ENCODE measurements around the gene TMEM109. TPM values are rescaled to one million over a fixed set of nuclear protein-coding genes. Genes with fewer than 3 reads are reported as not detected.

Gene TMEM109
- total RNA-seq, 1 donor from 2014 or later: 64.5 TPM

GRCh38 chr11:60970369-60970774, 56.4 kb downstream of the TMEM109 start:
- no peak for DNase-seq (ENCODE audit: low read depth)
- TF ChIP-seq CTCF (IDR thresholded peaks at IDR 0.05; ENCODE audit: insufficient read depth, low read length, poor library complexity, severe bottlenecking): peak; percentile 86
- H3K27me3 ChIP-seq (ENCODE audit: control insufficient read depth, insufficient read depth, low read length): no peaks in the 10 kb centered on the region

GRCh38 chr11:60970890-60971289, 56.9 kb downstream of the TMEM109 start:
- H3K4me3 ChIP-seq (ENCODE audit: low read depth, low read length): no peak overlapping the region
- no peak for DNase-seq (ENCODE audit: low read depth)
- H3K27me3 ChIP-seq (ENCODE audit: control insufficient read depth, insufficient read depth, low read length): no peaks in the 10 kb centered on the region
- no peak for TF ChIP-seq CTCF (IDR thresholded peaks at IDR 0.05; ENCODE audit: insufficient read depth, low read length, poor library complexity, severe bottlenecking)
- H3K36me3 ChIP-seq (ENCODE audit: control insufficient read depth, insufficient read depth, low read length): no peaks in the 10 kb centered on the region

More at GRCh38 chr11:60970369-60970774, 56.4 kb downstream of the TMEM109 start:
- no peaks in the 10 kb centered on the region for H3K36me3 ChIP-seq (ENCODE audit: control insufficient read depth, insufficient read depth, low read length)
- no peak overlapping the region for H3K4me3 ChIP-seq (ENCODE audit: low read depth, low read length)

- no peak for DNase-seq (ENCODE audit: low read depth)
- no peaks in the 10 kb centered on the region for H3K27me3 ChIP-seq (ENCODE audit: control insufficient read depth, insufficient read depth, low read length)
- TF ChIP-seq CTCF (IDR thresholded peaks at IDR 0.05; ENCODE audit: insufficient read depth, low read length, poor library complexity, severe bottlenecking): no peak
- no peak within 1 kb of the TSS for H3K4me3 ChIP-seq (ENCODE audit: low read depth, low read length)
- H3K36me3 ChIP-seq (ENCODE audit: control insufficient read depth, insufficient read depth, low read length): no peaks in the 10 kb centered on the region
These were observed 57.6 kb downstream of the TMEM109 start, which contains the start of gene CD6 for GRCh38 chr11:60971520-60971919. Gene CD6 (plus strand): TSS chr11:60971680. CDS start chr11:60971866, 186 bp downstream.

- H3K36me3 ChIP-seq (ENCODE audit: control insufficient read depth, insufficient read depth, low read length): no peaks in the 10 kb centered on the region
- H3K27me3 ChIP-seq (ENCODE audit: control insufficient read depth, insufficient read depth, low read length): no peaks in the 10 kb centered on the region
- no peak for TF ChIP-seq CTCF (IDR thresholded peaks at IDR 0.05; ENCODE audit: insufficient read depth, low read length, poor library complexity, severe bottlenecking)
- no peak for DNase-seq (ENCODE audit: low read depth)
- no peak overlapping the region for H3K4me3 ChIP-seq (ENCODE audit: low read depth, low read length)
These were observed 58.4 kb downstream of the TMEM109 start for GRCh38 chr11:60972182-60973030.

Other genes starting within 250 kb of the TMEM109 start
- gene MS4A8, start 214.5 kb upstream of the TMEM109 start, total RNA-seq: not detected in 2 replicates
- gene MS4A18, start 189.4 kb upstream of the TMEM109 start, total RNA-seq: not detected in 2 replicates
- gene MS4A15, start 157.3 kb upstream of the TMEM109 start, total RNA-seq: not detected in 2 replicates
- not detected in 2 replicates for gene MS4A10, start 128.8 kb upstream of the TMEM109 start, total RNA-seq
- gene CCDC86, start 72.0 kb upstream of the TMEM109 start, total RNA-seq: 53.6 and 54.5 TPM in 2 replicates
- gene PTGDR2, start 58.2 kb upstream of the TMEM109 start, total RNA-seq: not detected in 2 replicates
- not detected in 2 replicates for gene ZP1, start 46.6 kb upstream of the TMEM109 start, total RNA-seq
- 98.8 and 112 TPM in 2 replicates for gene PRPF19, start 7.6 kb upstream of the TMEM109 start, total RNA-seq
- gene TMEM132A, start 10.3 kb downstream of the TMEM109 start, total RNA-seq: 597 and 616 TPM in 2 replicates
- gene SLC15A3, start 38.0 kb downstream of the TMEM109 start, total RNA-seq: 2.3 and 2.4 TPM in 2 replicates
- 0.29 and 1.2 TPM in 2 replicates for gene CD6, start 57.5 kb downstream of the TMEM109 start, total RNA-seq
- not detected in 2 replicates for gene CD5, start 188.3 kb downstream of the TMEM109 start, total RNA-seq
- gene VPS37C, start 247.3 kb downstream of the TMEM109 start, total RNA-seq: 24.4 and 27.8 TPM in 2 replicates